HepG2 (cell line): ENCODE measurements around the gene PKD1L1. TPM values are rescaled to one million over a fixed set of nuclear protein-coding genes. Genes with fewer than 3 reads are reported as not detected.

Source experiments
- ATF7-NPFF ChIP-seq: sonication (generic); formaldehyde crosslinking; IDR thresholded peaks from 2 replicates; pipeline ENCODE4 v1.8.1; 2023; ENCODE audit warnings: mild to moderate bottlenecking, low read depth, missing genetic modification reagents, moderate library complexity
- MTA3 ChIP-seq: sonication (generic); formaldehyde crosslinking; IDR thresholded peaks from 2 replicates; pipeline ENCODE4 v1.4.0; 2020; ENCODE audit warnings: missing genetic modification reagents
- MXI1 ChIP-seq: IDR thresholded peaks from 3 replicates; pipeline ENCODE4 v1.6.1; 2012; ENCODE audit warnings: low read depth, low read length, inconsistent platforms, borderline replicate concordance
- NCOA1 ChIP-seq: sonication (generic); formaldehyde crosslinking; IDR thresholded peaks from 2 replicates; pipeline ENCODE4 v1.9.0; 2021; ENCODE audit warnings: missing genetic modification reagents
- PHF20 ChIP-seq: sonication (generic); formaldehyde crosslinking; IDR thresholded peaks from 2 replicates; pipeline ENCODE4 v1.5.0; 2020; ENCODE audit warnings: mild to moderate bottlenecking, missing genetic modification reagents
- SIX4 ChIP-seq: sonication (generic); formaldehyde crosslinking; IDR thresholded peaks from 2 replicates; pipeline ENCODE4 v1.4.0; 2020; ENCODE audit warnings: missing genetic modification reagents
- SRY ChIP-seq: sonication (generic); formaldehyde crosslinking; IDR thresholded peaks from 2 replicates; pipeline ENCODE4 v1.8.0; 2022; ENCODE audit warnings: mild to moderate bottlenecking, missing genetic modification reagents
- XBP1 ChIP-seq: sonication (generic); formaldehyde crosslinking; IDR thresholded peaks from 2 replicates; pipeline ENCODE4 v1.5.0; 2020; ENCODE audit warnings: missing genetic modification reagents
- ZFP1 ChIP-seq: IDR thresholded peaks from 2 replicates; pipeline ENCODE4 v1.6.1; 2016
- ZFP36L2 ChIP-seq: sonication (generic); formaldehyde crosslinking; IDR thresholded peaks from 2 replicates; pipeline ENCODE4 v1.4.0; 2020; ENCODE audit warnings: missing genetic modification reagents
- ZKSCAN1 ChIP-seq: fragments of 150-350 bp; IDR thresholded peaks from 2 replicates; pipeline ENCODE4 v1.6.1; 2014; ENCODE audit warnings: low read length
- ZNF101 ChIP-seq: sonication (generic); formaldehyde crosslinking; IDR thresholded peaks from 2 replicates; pipeline ENCODE4 v1.4.0; 2020; ENCODE audit warnings: mild to moderate bottlenecking, low read depth, missing genetic modification reagents, borderline replicate concordance
- ZNF317 ChIP-seq: sonication (generic); formaldehyde crosslinking; IDR thresholded peaks from 2 replicates; pipeline ENCODE4 v1.5.0; 2020; ENCODE audit warnings: mild to moderate bottlenecking, missing genetic modification reagents
- ZNF484 ChIP-seq: sonication (generic); formaldehyde crosslinking; IDR thresholded peaks from 2 replicates; pipeline ENCODE4 v1.5.1; 2020; ENCODE audit warnings: mild to moderate bottlenecking, low read depth, missing genetic modification reagents, borderline replicate concordance
- ZNF614 ChIP-seq: IDR thresholded peaks from 2 replicates; pipeline ENCODE4 v1.6.1; 2018; ENCODE audit warnings: missing biosample characterization, missing genetic modification reagents, inconsistent platforms, borderline replicate concordance
- polyA plus RNA-seq, 8 experiments: library from polyadenylated mRNA; depleted of rRNA in 3 of 8; stranded (reverse) in 7 of 8; unstranded in 1 of 8; fragments of >200 nt; fragmentation: Illumina TruSeq in 4 of 8; extraction: Trizol in 4 of 8; gene quantifications; 2 replicates each; pipeline versions ENCODE4 v1.2.1 to v1.2.3, GENCODE V29; 2011 to 2016; ENCODE audit warnings: low read depth in 4 of 8, missing spikeins in 1 of 8, mixed read lengths in 1 of 8; ENCODE audit not compliant: insufficient read depth in 1 of 8
- total RNA-seq, 5 experiments: library from RNA; depleted of rRNA; stranded (reverse); fragments of >200 nt; fragmentation: Illumina TruSeq; extraction: Trizol; gene quantifications; 2 replicates each; pipeline ENCODE4 v1.2.3, GENCODE V29; 2016; ENCODE audit warnings: low read depth in 1 of 5
- TF ChIP-seq, protein P1 (sequence below): sonication (generic); formaldehyde crosslinking; IDR thresholded peaks from 2 replicates; pipeline ENCODE4 v1.8.1; 2023; ENCODE audit warnings: mild to moderate bottlenecking, missing genetic modification reagents
- TF ChIP-seq, protein P2 (sequence below): sonication (generic); formaldehyde crosslinking; conservative IDR thresholded peaks from 2 replicates; pipeline ENCODE4 v1.4.0; 2020; ENCODE audit warnings: missing genetic modification reagents
- TF ChIP-seq, protein P3 (sequence below): sonication (generic); formaldehyde crosslinking; IDR thresholded peaks from 2 replicates; pipeline ENCODE4 v1.4.0; 2020; ENCODE audit warnings: mild to moderate bottlenecking, missing genetic modification reagents
- TF ChIP-seq, protein P4 (sequence below): sonication (generic); formaldehyde crosslinking; IDR thresholded peaks from 2 replicates; pipeline ENCODE4 v1.4.0; 2020; ENCODE audit warnings: missing genetic modification reagents
- TF ChIP-seq, protein P5 (sequence below): sonication (generic); formaldehyde crosslinking; IDR thresholded peaks from 2 replicates; pipeline ENCODE4 v1.5.0; 2020; ENCODE audit warnings: mild to moderate bottlenecking, missing genetic modification reagents
- TF ChIP-seq, protein P6 (sequence below): sonication (generic); formaldehyde crosslinking; IDR thresholded peaks from 2 replicates; pipeline ENCODE4 v1.8.0; 2022; ENCODE audit warnings: mild to moderate bottlenecking, missing genetic modification reagents

PKD1L1 gene
- total and polyA plus RNA-seq, 2 of the 13 experiments (the other 11 are each of a cell fraction or from before 2014, with no cell fraction given): 0.01 TPM; not detected in 1

DNA sequence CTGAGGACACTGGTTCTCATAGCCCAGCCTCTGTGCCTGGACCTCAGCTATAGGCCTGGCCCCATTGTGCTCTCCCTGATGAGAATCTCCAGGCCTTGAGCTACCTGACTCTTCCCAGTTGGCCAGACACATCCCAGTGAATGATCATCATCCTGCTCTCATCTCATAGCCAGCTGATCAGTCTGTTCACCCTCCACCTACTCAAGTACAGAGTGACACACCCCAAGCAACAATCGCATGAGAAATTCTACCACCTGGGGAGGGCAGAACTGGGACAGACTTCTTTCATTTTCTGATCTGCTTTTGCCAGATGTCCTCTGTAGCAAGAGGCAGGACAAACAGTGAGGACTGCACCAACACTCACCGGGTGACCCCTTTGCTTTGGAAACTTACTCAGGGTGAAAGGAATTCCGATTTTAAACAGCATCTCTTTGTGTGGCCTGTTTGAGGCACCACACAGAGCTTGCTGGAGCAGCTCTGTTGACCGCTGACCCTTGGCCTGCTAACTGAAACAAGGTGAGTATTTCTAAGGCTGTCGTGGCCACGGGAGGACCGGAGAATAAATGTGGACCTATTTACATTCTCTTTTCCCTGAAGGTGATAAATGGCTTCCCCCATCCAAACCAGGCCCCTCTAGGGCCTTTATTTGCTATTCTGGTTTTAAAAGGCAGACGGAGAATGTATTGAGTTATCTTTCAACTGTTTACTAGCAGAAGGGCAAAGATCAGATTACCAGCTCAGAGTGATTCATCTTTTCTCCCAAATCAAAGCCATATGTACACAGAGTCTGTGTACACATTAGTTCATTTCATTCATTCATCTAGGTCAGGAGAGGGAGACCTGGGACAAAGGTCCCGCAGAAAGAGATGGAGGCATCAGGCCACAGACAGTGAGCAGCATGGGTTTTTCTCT is 184.9 kb downstream of the PKD1L1 start (continued):
- TF ChIP-seq ZNF614 (CRISPR knock-in tag) (peak; percentile 60; the same call in 1 of the 2 replicates), ZKSCAN1 (no peak), NCOA1 (peak; percentile 44; the same call in 1 of the 2 replicates), MXI1 (peak; percentile 65; the same call in 1 of the 3 replicates), ZNF317 (peak; percentile 89), PHF20 (no peak), SIX4 (CRISPR knock-in tag) (peak; percentile 97), ZFP1 (CRISPR knock-in tag) (0 out of 2 replicates have a peak, but pooled peaks have one; percentile 23), MTA3 (no peak), ZNF101 (CRISPR knock-in tag) (no peak), ZFP36L2 (CRISPR knock-in tag) (0 out of 2 replicates have a peak, but pooled peaks have one; percentile 29), SRY (CRISPR knock-in tag) (no peak; the same call in 1 of the 2 replicates), ATF7-NPFF (peak; percentile 56; the same call in 1 of the 2 replicates), ZNF484 (no peak), XBP1 (CRISPR knock-in tag) (no peak)
- TF ChIP-seq, protein P1, sequence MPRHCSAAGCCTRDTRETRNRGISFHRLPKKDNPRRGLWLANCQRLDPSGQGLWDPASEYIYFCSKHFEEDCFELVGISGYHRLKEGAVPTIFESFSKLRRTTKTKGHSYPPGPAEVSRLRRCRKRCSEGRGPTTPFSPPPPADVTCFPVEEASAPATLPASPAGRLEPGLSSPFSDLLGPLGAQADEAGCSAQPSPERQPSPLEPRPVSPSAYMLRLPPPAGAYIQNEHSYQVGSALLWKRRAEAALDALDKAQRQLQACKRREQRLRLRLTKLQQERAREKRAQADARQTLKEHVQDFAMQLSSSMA (CRISPR knock-in tag): no peak; the same call in 1 of the 2 replicates
- TF ChIP-seq, protein P2, sequence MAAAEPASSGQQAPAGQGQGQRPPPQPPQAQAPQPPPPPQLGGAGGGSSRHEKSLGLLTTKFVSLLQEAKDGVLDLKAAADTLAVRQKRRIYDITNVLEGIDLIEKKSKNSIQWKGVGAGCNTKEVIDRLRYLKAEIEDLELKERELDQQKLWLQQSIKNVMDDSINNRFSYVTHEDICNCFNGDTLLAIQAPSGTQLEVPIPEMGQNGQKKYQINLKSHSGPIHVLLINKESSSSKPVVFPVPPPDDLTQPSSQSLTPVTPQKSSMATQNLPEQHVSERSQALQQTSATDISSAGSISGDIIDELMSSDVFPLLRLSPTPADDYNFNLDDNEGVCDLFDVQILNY (CRISPR knock-in tag): no peak
- TF ChIP-seq, protein P3, sequence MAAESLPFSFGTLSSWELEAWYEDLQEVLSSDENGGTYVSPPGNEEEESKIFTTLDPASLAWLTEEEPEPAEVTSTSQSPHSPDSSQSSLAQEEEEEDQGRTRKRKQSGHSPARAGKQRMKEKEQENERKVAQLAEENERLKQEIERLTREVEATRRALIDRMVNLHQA: no peak
- TF ChIP-seq, protein P4, sequence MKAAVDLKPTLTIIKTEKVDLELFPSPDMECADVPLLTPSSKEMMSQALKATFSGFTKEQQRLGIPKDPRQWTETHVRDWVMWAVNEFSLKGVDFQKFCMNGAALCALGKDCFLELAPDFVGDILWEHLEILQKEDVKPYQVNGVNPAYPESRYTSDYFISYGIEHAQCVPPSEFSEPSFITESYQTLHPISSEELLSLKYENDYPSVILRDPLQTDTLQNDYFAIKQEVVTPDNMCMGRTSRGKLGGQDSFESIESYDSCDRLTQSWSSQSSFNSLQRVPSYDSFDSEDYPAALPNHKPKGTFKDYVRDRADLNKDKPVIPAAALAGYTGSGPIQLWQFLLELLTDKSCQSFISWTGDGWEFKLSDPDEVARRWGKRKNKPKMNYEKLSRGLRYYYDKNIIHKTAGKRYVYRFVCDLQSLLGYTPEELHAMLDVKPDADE: no peak
- TF ChIP-seq, protein P5, sequence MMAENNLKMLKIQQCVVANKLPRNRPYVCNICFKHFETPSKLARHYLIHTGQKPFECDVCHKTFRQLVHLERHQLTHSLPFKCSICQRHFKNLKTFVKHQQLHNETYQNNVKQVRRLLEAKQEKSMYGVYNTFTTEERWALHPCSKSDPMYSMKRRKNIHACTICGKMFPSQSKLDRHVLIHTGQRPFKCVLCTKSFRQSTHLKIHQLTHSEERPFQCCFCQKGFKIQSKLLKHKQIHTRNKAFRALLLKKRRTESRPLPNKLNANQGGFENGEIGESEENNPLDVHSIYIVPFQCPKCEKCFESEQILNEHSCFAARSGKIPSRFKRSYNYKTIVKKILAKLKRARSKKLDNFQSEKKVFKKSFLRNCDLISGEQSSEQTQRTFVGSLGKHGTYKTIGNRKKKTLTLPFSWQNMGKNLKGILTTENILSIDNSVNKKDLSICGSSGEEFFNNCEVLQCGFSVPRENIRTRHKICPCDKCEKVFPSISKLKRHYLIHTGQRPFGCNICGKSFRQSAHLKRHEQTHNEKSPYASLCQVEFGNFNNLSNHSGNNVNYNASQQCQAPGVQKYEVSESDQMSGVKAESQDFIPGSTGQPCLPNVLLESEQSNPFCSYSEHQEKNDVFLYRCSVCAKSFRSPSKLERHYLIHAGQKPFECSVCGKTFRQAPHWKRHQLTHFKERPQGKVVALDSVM (CRISPR knock-in tag): peak; percentile 60; the same call in 1 of the 2 replicates
- TF ChIP-seq, protein P6, sequence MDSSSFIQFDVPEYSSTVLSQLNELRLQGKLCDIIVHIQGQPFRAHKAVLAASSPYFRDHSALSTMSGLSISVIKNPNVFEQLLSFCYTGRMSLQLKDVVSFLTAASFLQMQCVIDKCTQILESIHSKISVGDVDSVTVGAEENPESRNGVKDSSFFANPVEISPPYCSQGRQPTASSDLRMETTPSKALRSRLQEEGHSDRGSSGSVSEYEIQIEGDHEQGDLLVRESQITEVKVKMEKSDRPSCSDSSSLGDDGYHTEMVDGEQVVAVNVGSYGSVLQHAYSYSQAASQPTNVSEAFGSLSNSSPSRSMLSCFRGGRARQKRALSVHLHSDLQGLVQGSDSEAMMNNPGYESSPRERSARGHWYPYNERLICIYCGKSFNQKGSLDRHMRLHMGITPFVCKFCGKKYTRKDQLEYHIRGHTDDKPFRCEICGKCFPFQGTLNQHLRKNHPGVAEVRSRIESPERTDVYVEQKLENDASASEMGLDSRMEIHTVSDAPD (CRISPR knock-in tag): peak; percentile 50; the same call in 1 of the 2 replicates
